GM18870 (cell line): ENCODE data around the gene TSBP1.
"Not testable (repeated sequence)": the region's sequence is repeated elsewhere in the genome, so short reads cannot be mapped to it uniquely, and the experiment has no call there.

Experiments used
- ATAC-seq: cut with Tn5 transposase; IDR thresholded peaks from one replicate; pipeline ENCODE4 v1.9.1; 2021; ENCODE audit warnings: moderate library complexity; ENCODE audit not compliant: unreplicated experiment

The TSBP1 gene

DNA sequence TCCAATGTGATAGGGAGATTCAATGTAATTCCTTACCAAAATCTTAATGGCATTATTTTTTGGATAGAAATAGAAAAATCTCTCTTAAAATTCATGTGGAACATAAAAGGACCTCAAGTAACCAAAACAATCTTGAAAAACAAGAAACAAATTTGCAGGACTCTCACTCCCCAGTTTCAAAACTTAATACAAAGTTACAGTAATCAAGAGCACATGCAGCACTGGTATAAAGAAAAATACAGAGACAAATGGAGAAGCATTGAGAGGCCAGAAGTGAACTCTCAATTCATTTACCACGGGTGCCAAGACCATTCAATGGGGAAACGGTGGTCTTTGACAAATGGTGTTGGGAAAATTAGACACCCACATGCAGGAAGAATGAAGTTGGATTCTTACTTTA, 7.8 kb upstream of the TSBP1 start:
- ATAC-seq = no peak

DNA sequence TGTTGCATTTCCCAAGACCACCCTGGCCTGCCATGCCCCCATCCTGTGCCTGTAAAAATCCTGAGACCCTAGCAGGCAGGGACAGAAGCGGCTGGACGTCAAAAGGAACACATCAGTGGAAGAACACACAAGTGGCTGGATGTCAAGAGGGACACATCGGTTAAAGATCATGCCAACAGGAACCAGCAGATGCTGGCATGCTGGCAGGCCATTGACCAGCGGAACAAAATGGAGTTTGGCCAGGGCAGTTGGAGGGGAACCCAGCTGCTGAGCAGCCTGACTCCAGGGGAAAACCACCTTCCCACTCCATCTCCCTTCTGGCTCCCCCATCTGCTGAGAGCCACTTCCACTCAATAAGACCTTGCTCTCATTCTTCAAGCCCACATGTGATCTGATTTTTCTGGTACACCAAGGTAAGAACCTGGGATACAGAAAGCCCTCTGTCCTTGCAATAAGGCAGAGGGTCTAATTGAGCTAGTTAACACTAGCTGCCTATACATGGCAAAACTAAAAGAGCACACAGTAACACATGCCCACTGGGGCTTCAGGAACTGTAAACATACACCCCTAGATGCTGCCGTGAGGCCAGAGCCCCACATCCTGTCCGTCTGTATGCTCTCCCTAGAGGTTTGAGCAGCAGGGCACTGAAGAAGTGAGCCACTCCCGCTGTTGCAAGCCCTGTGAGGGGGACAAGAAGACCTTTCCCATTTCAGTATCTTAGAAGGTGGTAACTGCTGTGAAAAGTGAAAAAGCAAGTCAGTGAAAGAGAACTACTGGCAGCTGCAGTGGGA, 4.2 kb upstream of the TSBP1 start:
- no peak for ATAC-seq

DNA sequence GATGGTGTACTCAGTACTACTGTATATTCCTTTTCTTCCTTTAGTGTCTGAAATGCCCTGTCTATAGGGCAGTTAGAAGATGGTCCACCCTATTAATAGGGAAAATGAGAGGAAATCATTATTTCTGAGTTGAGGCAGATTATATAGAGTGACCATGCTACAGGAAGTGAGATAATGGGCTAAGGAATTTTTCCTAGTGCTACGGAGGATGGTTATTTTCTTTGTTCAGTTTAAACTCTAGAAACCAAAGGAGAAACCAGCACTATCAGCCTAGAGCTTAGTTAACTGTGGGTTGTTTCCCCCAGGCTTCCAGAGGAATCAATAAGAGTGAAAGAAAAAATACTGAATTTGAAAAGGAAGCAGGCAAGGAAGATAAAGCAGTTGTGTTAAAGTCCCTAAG, 474 bp downstream of the TSBP1 start:
- ATAC-seq = no peak

DNA sequence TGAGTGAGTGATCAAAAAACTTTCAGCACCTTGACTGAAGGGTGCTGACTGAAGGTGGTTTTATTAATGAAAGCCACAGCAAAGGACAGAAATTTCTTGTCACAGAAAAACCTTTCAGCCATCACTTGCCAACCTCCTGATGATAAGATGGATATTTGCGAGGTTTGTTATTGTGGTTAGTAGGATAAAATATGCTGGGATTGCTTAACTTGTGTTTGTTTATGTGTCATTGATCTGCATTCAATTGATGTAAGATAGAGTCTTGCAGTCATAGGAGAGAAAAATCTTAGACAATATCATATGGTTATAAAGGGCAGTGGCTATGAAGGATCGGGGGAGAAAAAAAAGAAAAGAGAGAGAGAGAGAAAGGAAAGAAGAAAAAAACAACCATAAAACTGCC, 1.2 kb downstream of the TSBP1 start:
- ATAC-seq = no peak

GRCh38 chr6:32369660-32370059, 2.0 kb downstream of the TSBP1 start:
- no peak for ATAC-seq

DNA sequence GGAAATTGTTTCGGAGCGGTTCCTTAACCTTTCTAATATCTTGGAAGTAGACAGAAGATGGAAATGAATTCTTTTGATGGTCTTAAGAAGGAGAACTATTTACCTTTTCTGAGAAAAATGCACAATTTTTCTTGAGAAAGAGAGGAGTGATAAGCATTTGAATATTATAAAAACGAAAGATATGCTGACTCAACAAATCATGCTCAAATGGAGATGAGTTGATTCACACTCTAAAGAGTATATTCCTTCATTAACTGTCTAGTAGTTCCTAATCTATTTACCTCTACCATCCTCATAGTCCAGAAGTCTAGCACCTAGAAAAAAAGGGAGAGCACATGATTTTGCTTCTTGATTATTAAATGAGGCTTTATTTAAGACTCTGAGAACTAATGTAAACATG, 4.1 kb downstream of the TSBP1 start:
- ATAC-seq = no peak

DNA sequence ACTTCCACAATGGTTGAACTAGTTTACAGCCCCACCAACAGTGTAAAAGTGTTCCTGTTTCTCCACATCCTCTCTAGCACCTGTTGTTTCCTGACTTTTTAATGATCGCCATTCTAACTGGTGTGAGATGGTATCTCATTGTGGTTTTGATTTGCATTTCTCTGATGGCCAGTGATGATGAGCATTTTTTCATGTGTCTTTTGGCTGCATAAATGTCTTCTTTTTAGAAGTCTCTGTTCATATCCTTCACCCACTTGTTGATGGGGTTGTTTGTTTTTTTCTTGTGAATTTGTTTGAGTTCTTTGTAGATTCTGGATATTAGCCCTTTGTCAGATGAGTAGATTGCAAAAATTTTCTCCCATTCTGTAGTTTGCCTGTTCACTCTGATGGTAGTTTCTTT, 12.5 kb downstream of the TSBP1 start:
- not testable (repeated sequence) for ATAC-seq

GRCh38 chr6:32358548-32358947, 13.2 kb downstream of the TSBP1 start:
- ATAC-seq = not testable (repeated sequence)

GRCh38 chr6:32355018-32355417, 16.7 kb downstream of the TSBP1 start:
- no peak for ATAC-seq

DNA sequence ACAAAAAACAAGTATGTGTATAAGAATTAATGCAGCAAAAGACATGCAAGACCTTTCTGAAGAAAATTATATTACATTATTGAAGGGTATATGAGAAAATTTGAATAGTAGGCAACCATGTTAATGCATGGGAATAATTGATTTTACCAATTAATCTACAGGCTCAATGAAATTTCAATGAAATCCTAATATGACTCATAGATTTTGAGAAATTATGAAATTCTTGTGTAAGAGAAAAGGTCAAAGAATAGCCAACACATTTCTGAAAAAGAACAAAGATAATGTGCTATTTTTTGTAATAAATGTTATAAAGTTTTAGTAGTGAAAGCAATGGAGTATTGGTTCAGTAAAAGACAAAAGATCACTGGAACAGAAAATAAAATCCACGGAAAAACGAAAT, 18.4 kb downstream of the TSBP1 start:
- ATAC-seq = no peak

DNA sequence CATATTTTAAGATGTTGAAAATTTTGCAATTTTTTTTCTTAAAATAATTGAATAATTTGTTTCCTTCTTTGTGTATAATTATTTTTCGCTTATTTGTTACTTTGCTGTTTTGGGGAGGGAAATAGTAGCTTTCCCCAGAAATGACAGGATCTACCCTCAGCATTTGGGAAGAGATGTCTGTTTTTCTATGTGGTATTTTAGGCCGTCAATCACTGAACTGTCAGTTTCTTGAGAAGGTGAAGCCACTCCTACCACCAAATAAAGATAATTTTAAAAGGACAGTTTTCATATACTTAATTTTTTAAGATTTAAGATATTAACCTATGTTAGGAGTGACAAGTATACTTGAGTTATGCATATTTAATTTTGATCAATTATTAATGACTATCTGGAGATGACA, 31.5 kb downstream of the TSBP1 start:
- no peak for ATAC-seq

GRCh38 chr6:32337186-32337805, 34.4 kb downstream of the TSBP1 start:
- no peak for ATAC-seq

- no peak for ATAC-seq
Measured at GRCh38 chr6:32332433-32332832, 39.3 kb downstream of the TSBP1 start.

- ATAC-seq = no peak
Measured at GRCh38 chr6:32329141-32329540, 42.6 kb downstream of the TSBP1 start.

GRCh38 chr6:32327103-32327502, 44.6 kb downstream of the TSBP1 start:
- no peak for ATAC-seq

DNA sequence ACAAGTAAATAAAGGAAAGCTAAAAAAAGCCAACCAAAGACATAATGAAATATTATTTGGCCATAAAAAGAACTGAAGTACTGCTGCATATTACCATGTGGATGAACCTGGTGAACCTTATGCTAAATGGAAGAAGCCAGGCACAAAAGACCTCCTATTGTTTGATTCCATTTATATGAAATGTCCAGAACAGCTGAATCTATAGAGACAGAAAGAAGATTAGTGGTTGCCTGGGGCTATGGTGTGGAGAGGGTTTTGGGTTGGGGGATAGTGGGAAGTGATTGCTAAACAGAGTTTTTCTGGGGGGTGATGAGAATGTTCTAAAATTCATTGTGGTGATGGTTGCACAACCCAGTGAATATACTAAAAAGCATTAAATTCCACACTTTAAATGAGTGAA, 53.2 kb downstream of the TSBP1 start:
- ATAC-seq = no peak

DNA sequence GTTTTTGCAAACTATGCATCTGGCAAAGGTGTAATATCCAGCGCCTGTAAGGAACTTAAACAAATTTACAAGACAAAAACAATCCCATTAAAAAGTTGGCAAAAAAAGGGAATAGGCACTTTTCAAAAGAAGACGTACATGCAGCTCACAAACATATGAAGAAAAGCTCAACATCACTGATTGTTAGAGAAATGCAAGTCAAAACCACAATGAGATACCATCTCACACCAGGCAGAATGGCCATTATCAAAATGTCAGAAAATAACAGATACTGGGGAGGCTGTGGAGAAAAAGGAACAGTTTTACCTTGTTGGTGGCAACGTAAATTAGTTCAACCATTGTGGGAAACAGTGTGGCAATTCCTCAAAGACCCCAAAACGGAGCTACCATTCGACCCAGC, 54.2 kb downstream of the TSBP1 start:
- no peak for ATAC-seq

DNA sequence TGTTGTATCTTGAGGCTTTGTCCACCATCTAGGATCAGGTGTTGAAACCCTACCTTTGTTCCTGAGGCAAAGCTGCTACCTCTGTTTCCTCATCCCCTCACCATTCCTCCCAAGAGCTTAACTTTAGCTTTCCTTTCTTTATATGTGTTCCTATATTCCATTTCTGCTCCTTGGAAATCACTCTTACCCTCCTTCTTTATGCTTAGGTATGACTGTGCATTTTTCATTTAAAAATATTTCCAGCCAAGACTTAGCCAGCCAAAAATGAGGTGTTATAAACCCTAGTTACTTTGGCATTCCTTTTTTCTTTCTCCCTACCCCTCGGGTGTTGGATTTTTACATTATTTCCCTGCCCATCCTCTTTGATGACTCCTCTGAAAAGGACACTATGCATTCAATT, 57.7 kb downstream of the TSBP1 start:
- no peak for ATAC-seq

DNA sequence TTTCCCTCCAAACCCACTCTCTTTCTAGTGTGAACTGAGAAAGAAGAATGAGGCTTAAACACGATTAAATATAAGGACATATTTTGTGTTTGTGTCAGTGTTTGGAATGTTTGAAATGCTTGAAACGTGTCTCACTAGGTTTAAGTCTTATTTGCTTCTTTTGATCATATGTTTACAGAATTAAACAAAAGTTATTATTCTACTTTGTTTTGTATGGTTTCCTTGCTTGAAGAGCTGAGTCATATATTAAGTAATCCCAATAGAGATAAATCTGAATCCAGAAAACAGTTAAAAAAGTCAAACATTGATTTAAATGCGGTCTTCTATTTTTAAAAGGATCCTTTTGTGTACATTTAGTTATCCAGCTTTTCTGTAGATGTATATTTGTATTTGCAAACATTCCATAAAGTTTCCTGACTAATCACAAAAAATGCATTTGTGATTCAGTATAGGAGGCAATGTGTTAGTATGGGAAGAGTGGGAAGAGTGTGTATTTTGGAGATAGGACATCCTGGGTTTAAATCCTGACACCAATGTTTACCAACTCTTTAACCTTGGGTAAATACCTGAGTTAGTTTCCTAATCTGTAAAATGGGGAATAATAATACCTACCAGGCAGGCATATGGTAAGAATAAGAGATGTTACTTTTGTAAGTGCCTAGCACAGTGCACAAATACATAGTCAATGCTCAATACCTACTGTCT, 72.9 kb downstream of the TSBP1 start:
- ATAC-seq = no peak

- not testable (repeated sequence) for ATAC-seq
Measured at GRCh38 chr6:32294980-32295379, 76.7 kb downstream of the TSBP1 start.

DNA sequence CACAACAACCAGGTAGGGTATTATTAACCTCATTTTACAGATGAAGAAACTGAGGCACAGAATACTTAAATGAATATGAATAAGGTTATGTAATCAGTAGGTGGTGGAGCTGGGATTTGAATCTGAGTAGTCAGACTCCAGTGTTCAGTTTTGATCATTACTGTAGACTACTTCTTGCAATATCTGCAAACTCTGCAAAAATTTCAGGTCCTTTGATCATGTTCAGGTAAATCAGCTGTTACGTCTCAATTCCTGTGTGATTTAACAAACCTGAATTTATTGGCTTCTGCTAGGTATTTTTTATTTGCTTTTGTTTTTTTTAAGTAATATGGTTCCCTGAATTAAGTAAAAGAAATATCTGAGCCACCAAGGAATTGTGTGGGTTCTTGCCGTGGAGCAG, 77.1 kb downstream of the TSBP1 start:
- no peak for ATAC-seq

- ATAC-seq = no peak
Measured at GRCh38 chr6:32293695-32294094, 78.0 kb downstream of the TSBP1 start.
